Right renal cortex interstitium (tissue), 3 donors: ENCODE data around the gene CHAD. TPM values are rescaled to one million over a fixed set of nuclear protein-coding genes. Genes with fewer than 3 reads are reported as not detected.

Experiments used
- polyA plus RNA-seq, 3 donors: library from polyadenylated mRNA; unstranded; fragments of 120-200 nt; gene quantifications; one replicate each; pipeline ENCODE4 v1.2.1, GENCODE V29; 2013; ENCODE audit not compliant: insufficient read length in 3 of 3

CHAD gene
- polyA plus RNA-seq, 3 donors, result 0.86 to 2.3 (median 1.0) TPM

Other genes with a start within 250 kb of the CHAD start
- gene TMEM92, start 194.4 kb downstream of the CHAD start, polyA plus RNA-seq, result 1 to 10 TPM; 1.6 to 2.8 (median 1.9) TPM
- 10 to 100 TPM; 15.5 to 16.7 (median 15.8) TPM for gene XYLT2, start 122.8 kb downstream of the CHAD start, polyA plus RNA-seq
- gene MRPL27, start 95.7 kb downstream of the CHAD start, polyA plus RNA-seq, result 10 to 100 TPM; 70.7 to 81.5 (median 80.0) TPM
- gene EME1, start 95.7 kb downstream of the CHAD start, polyA plus RNA-seq, result 1 to 10 TPM; 7.1 to 9.4 (median 8.5) TPM
- gene LRRC59, start 71.4 kb downstream of the CHAD start, polyA plus RNA-seq, result 10 to 100 TPM; 60.9 to 64.9 (median 64.6) TPM
- 100 to 1,000 TPM in 1 of 3 donors, 10 to 100 TPM in 2; 81.2 to 115 (median 98.7) TPM for gene ACSF2, start 42.7 kb downstream of the CHAD start, polyA plus RNA-seq
- 10 to 100 TPM; 45.8 to 48.5 (median 48.4) TPM for gene RSAD1, start 10.0 kb upstream of the CHAD start, polyA plus RNA-seq
- gene MYCBPAP, start 39.6 kb upstream of the CHAD start, polyA plus RNA-seq, result 1 to 10 TPM; 1.4 to 2.4 (median 1.6) TPM
- gene EPN3, start 63.9 kb upstream of the CHAD start, polyA plus RNA-seq, result 1 to 10 TPM; 6.5 to 9.8 (median 8.8) TPM
- 10 to 100 TPM; 47.6 to 52.7 (median 48.4) TPM for gene SPATA20, start 78.3 kb upstream of the CHAD start, polyA plus RNA-seq
- 1 to 10 TPM; 6.1 to 6.7 (median 6.6) TPM for gene CACNA1G, start 91.8 kb upstream of the CHAD start, polyA plus RNA-seq
- 1 to 10 TPM; 6.2 to 9.6 (median 7.0) TPM for gene ABCC3, start 166.0 kb upstream of the CHAD start, polyA plus RNA-seq
- 10 to 100 TPM; 44.8 to 47.2 (median 45.5) TPM for gene ANKRD40, start 239.0 kb upstream of the CHAD start, polyA plus RNA-seq